Nucleus accumbens (tissue), 56 donors: ENCODE data around the gene MXD1.

Experiments
- DNase-seq, 56 donors: peaks; one replicate each; lab custom pipeline; 2025; lab: John Stamatoyannopoulos, UW

The MXD1 gene

GRCh38 chr2:69975136-69975852, 60.4 kb downstream of the MXD1 start:
- DNase-seq = no peak

GRCh38 chr2:69975853-69976462, 61.0 kb downstream of the MXD1 start:
- no peak for DNase-seq

GRCh38 chr2:69977186-69977585, 62.3 kb downstream of the MXD1 start:
- no peak for DNase-seq

- no peak for DNase-seq
Measured at GRCh38 chr2:69977906-69978482, 63.1 kb downstream of the MXD1 start.

DNA sequence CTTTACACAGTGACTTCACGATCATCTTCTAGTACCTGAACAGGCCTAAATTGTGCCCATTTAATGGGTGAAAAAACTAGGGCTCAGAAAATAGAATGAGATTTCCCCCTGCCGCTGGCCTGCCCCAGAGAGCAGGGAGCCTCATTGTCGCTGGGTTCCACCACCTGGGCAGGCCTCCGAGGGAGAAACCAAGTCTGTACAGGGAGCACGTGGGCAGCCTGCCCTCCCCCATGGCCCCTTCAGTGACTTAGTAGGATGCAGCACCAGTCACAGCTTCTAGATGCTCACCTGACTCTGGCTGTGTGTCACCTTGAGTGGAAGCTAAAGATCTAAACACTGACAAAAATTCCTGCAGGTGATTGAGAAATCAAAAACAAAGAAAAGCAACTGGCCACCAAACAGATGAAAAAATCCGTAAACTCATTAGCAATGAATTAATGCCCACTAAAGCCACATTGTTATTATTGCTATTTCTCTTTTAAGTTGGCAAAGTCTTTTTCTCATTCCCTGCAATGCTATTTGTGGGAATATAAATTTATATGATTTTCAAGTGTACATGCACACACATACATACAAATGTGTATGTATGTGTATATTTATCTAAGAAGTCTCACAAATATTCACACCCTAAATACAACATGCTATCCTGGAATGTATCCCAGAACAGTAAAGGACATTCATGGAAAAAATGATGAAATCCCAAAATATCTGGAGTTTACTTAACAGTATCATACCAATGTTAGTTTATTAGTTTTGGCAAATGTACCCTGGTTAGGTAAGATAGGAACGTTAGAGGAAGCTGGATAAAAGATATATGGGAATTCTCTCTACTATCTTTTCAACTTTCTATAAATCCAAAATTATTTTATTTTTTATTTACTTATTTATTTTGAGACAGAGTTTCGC, 65.2 kb downstream of the MXD1 start:
- DNase-seq = no peak

- no peak for DNase-seq
Measured at GRCh38 chr2:69983392-69983966, 68.6 kb downstream of the MXD1 start.

GRCh38 chr2:69985216-69985615, 70.3 kb downstream of the MXD1 start:
- no peak for DNase-seq

DNA sequence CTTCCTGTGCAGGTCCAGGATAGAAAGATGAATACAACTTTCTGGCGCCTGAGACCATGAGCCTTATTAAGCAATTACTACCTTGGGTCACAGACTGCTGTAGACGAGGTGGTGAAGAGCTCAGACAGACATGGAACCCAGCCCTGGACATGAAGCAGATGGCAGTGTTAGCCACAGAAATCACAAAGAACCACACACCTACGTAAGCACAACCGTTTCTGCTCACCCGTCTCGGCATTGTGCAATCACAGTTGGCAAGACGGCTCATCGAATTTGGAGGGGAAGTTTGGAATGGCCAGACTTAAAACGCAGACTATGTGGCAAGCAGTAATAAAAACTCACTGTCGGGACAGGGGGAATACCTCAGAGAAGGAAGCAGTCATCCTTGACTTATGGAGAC, 70.8 kb downstream of the MXD1 start:
- peak in 4 of 56 donors; percentile 5 to 34 (median 17) for DNase-seq

DNA sequence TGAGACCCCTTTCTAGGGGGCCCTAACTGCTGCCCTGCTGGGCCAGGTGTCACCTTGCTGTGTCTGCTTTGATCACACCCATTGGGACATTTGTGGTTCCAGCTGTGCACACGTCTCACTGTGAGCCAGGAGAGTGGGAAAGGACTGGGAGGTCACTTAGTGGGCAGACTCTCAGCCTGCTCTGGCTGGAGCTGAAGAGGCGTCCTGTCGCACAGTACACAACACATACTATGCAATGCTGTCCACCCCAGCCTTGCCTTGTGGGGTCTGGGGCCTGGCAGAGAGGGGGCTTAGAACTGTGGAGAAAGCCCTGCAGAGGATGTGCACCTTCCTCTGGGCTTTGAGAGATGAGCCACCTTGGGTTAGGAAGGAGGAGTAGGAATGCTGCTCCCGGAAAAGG, 71.8 kb downstream of the MXD1 start:
- DNase-seq = no peak

DNA sequence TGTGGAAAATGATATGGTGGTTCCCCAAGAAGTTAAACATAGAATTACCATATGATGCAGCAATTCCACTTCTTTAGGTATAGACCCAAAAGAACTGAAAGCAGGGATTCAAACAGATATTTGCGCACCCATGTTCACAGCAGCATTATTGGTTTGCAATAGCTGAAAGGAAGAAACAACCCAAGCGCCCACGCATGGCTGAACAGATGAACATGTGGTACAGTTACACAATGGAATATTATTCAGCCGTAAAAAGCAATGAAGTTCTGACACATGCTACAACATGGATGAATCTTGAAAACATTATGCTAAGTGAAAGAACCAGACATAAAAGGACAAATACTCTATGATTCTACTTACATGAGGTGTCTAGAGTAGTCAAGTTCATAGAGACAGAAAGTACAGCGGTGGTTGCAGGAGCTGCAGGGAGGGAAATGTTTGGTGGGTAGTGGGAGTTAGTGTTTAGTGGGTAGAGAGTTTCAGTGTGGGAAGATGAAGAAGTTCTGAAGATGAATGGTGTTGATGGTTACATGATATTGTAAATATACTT, 73.3 kb downstream of the MXD1 start:
- DNase-seq = no peak

GRCh38 chr2:69989009-69989408, 74.1 kb downstream of the MXD1 start:
- DNase-seq = no peak

- DNase-seq = no peak
Measured at GRCh38 chr2:69989441-69990105, 74.7 kb downstream of the MXD1 start.
